Muscle layer of colon (tissue), 2 donors: ENCODE data around the gene PDX1.

Source experiments
- H3K27ac ChIP-seq: one replicate; pipeline ENCODE4 v1.7.0; 2013; ENCODE audit warnings: low read depth, mild to moderate bottlenecking, low read length, moderate library complexity
- H3K27me3 ChIP-seq, 2 donors: one replicate each; pipeline ENCODE4 v1.7.0; 2013; ENCODE audit warnings: low read length in 2 of 2, mild to moderate bottlenecking in 2 of 2; ENCODE audit not compliant: insufficient read depth in 2 of 2, control insufficient read depth in 1 of 2
- H3K36me3 ChIP-seq: one replicate; pipeline ENCODE4 v1.7.0; 2013; ENCODE audit warnings: mild to moderate bottlenecking, low read length; ENCODE audit not compliant: insufficient read depth
- H3K4me1 ChIP-seq: one replicate; pipeline ENCODE4 v1.7.0; 2013; ENCODE audit warnings: mild to moderate bottlenecking, low read length; ENCODE audit not compliant: insufficient read depth
- H3K4me3 ChIP-seq, 2 donors: one replicate each; pipeline ENCODE4 v1.7.0; 2013; ENCODE audit warnings: low read length in 2 of 2, low read depth in 1 of 2, mild to moderate bottlenecking in 1 of 2, moderate library complexity in 1 of 2
- H3K9ac ChIP-seq: one replicate; pipeline ENCODE4 v1.7.0; 2013; ENCODE audit warnings: low read length
- H3K9me3 ChIP-seq: one replicate; pipeline ENCODE4 v1.7.0; 2013; ENCODE audit warnings: mild to moderate bottlenecking, low read length
- donor health status: abdominal sarcoma.
- donor health status: Adenocarcinoma of cecum.

The PDX1 gene

DNA sequence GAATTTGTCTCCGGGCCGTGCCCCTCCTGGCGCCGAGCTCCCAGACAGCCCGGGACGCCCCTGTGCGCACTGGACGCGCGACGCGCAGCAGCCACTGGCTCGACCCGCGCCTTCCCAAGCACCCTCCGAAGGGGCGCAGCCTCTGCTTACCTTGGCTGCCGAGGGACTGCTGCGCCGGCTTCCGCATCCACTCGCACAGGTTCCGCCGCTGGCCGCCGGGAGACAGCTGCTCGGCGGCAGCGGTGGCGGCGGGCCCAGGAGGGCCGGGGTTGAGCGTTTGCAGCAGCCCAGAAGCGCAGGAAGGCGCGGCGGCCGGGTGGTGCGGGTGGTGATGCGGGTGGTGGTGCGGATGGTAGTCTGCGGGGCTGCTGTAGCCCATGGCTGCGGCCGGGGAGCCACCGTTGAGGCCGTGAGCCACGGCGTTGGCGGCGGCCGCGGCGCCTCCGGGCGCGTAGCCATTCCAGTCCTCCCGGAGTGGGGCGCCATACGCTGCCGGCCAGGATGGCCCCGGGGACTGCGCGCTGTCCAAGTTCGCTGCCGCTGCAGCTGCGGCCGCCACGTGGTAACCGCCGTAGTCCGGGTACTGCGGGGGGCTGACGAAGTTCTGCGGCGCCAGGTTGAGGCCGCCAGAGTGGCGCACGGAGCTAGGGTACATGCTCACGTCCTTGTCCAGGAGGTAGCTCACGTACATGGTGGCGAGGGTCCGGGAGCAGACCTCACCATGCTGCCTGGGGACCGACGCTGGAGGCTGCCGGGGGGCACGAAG, 48.7 kb downstream of the PDX1 start:
- no peak overlapping the region for H3K4me3 ChIP-seq
- no peaks in the 10 kb centered on the region for H3K4me1 ChIP-seq
- H3K9me3 ChIP-seq, result no peaks in the 10 kb centered on the region
- H3K9ac ChIP-seq, result no peak overlapping the region
- H3K36me3 ChIP-seq, result no peaks in the 10 kb centered on the region
- H3K27me3 ChIP-seq, result peaks cover 34 to 84% of the 10 kb centered on the region in 2 donors
- no peak overlapping the region for H3K27ac ChIP-seq

GRCh38 chr13:27969082-27969865, 49.5 kb downstream of the PDX1 start, which contains the start of gene CDX2:
Gene CDX2 (minus strand): TSS chr13:27969315. CDS start chr13:27969006, 309 bp downstream.
- no peaks in the 10 kb centered on the region for H3K4me1 ChIP-seq
- no peaks in the 10 kb centered on the region for H3K9me3 ChIP-seq
- no peak within 1 kb of the TSS for H3K9ac ChIP-seq
- H3K27me3 ChIP-seq, result peaks cover 38 to 78% of the 10 kb centered on the region in 2 donors
- H3K27ac ChIP-seq, result no peak within 1 kb of the TSS
- H3K36me3 ChIP-seq, result no peaks in the 10 kb centered on the region
- no peak within 1 kb of the TSS for H3K4me3 ChIP-seq

- no peaks in the 10 kb centered on the region for H3K36me3 ChIP-seq
- H3K4me3 ChIP-seq, result no peak overlapping the region
- no peak overlapping the region for H3K27ac ChIP-seq
- peaks cover 41 to 75% of the 10 kb centered on the region in 2 donors for H3K27me3 ChIP-seq
- H3K9ac ChIP-seq, result no peak overlapping the region
- no peaks in the 10 kb centered on the region for H3K9me3 ChIP-seq
- no peaks in the 10 kb centered on the region for H3K4me1 ChIP-seq
These were observed 50.0 kb downstream of the PDX1 start for GRCh38 chr13:27969866-27970229.

DNA sequence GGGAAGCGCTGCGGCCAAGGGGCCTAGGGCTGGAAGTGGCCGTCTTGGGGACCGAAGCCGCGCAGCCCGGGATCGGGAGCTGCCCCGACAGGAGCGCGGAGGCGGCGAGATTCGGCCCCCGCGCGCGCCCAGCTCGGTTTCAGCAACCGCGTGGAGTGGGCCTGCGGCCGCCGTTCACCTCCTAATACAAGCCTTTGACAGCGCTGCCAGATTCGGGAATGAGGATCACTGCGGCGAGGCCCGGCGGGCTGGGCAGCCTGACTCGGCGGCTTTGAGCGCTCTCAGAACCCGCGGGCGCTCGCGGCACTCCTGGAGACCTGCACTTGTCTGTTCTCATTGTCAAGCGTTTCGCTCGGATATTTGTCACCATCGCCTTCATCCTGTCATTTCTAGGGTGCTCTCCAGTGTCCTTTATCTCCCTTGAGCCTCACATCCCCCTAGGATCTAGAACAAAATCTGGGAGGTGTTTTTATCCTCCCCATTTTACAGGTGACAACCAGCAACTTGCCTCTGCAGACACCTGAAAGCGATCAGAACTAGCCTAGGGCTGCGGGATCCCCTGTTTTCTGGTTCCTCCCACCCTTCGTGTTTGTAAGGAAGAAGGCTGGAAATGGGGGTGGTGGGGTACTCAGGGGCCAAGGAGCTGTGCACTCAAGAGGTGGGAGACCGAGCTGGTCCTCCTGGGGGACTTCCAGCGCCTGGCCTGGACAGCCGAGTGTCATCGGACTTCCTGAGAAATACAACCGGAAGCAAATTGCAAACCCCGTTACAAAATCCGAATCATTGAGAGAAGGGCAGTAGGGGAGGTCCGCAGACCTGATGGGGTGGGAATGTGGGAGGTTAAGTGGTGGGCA, 50.8 kb downstream of the PDX1 start:
- H3K4me1 ChIP-seq, result no peaks in the 10 kb centered on the region
- H3K4me3 ChIP-seq, result no peak overlapping the region
- H3K9ac ChIP-seq, result no peak overlapping the region
- no peaks in the 10 kb centered on the region for H3K36me3 ChIP-seq
- peaks cover 39 to 75% of the 10 kb centered on the region in 2 donors for H3K27me3 ChIP-seq
- no peak overlapping the region for H3K27ac ChIP-seq
- H3K9me3 ChIP-seq, result no peaks in the 10 kb centered on the region

- H3K4me3 ChIP-seq, result no peak overlapping the region
- H3K9me3 ChIP-seq, result no peaks in the 10 kb centered on the region
- no peak overlapping the region for H3K27ac ChIP-seq
- peaks cover 39 to 75% of the 10 kb centered on the region in 2 donors for H3K27me3 ChIP-seq
- H3K4me1 ChIP-seq, result no peaks in the 10 kb centered on the region
- no peak overlapping the region for H3K9ac ChIP-seq
- H3K36me3 ChIP-seq, result no peaks in the 10 kb centered on the region
These were observed 51.4 kb downstream of the PDX1 start for GRCh38 chr13:27971236-27971645.

DNA sequence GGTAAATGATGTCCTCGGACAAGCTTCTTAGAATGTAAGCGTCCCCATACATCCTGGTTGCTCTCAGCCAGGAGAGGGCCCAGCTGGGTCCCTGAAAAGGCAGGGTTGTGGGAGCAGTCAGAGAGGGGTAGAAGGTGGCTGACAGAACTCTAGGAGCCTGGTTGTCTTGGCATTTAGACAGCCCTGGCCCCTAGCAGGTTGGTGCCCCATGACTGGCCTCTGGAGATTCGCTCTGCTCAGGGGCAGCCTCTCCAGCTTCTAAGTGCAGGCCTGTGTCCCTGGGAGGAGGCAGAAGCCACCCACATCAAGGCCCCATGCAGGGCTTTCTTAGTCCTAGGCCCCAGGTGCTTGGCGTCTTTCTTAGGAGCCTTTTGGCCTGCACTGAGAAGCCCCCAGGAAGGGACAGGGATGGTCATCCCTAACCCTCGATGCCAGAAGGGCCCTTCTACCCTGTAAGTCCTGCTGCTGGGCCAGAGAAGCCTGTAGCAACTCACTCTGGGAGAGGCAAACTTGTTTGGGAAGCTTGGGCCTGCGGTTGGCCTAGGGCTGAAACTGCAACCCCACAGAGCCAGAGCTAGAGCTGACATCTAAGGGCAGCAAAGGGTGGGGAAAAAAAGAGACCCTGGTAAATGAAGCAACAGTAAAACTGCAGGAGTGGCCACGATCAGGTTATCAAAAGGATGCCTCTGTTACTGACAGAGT, 52.1 kb downstream of the PDX1 start:
- Histone ChIP-seq H3K27me3 (peaks cover 43 to 74% of the 10 kb centered on the region in 2 donors), H3K4me1 (no peaks in the 10 kb centered on the region), H3K9ac (no peak overlapping the region), H3K27ac (no peak overlapping the region), H3K36me3 (no peaks in the 10 kb centered on the region), H3K9me3 (no peaks in the 10 kb centered on the region), H3K4me3 (no peak overlapping the region)

DNA sequence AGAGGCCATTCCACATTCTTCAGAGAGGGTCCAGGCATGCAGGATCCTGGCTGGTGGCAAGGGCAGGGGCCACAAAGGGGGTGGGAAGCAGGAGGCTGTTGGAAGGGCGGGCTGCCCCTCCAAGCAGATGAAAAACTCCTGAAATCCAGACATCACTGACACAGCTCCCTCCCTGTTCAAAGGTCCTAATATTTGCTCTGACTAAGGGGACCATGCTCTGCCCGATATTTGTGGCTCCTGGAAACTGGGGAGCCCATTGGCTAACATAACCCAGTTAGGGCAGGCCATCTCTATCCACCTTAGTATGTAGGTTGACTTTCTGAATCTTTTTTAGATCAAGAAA, 52.6 kb downstream of the PDX1 start:
- H3K36me3 ChIP-seq, result no peaks in the 10 kb centered on the region
- H3K4me1 ChIP-seq, result no peaks in the 10 kb centered on the region
- no peak overlapping the region for H3K4me3 ChIP-seq
- H3K27me3 ChIP-seq, result peaks cover 38 to 73% of the 10 kb centered on the region in 2 donors
- no peak overlapping the region for H3K27ac ChIP-seq
- no peak overlapping the region for H3K9ac ChIP-seq
- no peaks in the 10 kb centered on the region for H3K9me3 ChIP-seq

DNA sequence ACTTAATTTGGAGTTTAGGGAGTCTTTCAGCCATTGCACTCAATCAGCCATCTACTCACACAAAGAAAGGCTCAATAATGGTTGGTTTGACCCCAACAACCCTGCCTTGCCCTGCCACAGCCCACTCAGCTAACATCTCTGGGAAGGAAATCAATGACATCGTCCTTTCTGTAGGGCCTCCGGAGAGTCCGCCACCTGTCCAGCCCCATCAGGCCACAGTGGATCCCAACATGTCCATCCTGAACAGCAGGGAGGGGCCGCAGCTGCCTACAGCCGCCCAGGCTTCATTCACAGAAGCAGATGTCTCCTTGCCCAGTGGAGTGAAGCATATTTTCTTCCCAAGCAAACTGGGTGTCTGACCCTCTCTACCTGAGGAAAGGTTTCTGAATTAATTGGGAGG, 53.5 kb downstream of the PDX1 start:
- peaks cover 30 to 73% of the 10 kb centered on the region in 2 donors for H3K27me3 ChIP-seq
- no peaks in the 10 kb centered on the region for H3K4me1 ChIP-seq
- H3K27ac ChIP-seq, result no peak overlapping the region
- H3K9ac ChIP-seq, result no peak overlapping the region
- no peaks in the 10 kb centered on the region for H3K36me3 ChIP-seq
- H3K4me3 ChIP-seq, result no peak overlapping the region
- no peaks in the 10 kb centered on the region for H3K9me3 ChIP-seq

DNA sequence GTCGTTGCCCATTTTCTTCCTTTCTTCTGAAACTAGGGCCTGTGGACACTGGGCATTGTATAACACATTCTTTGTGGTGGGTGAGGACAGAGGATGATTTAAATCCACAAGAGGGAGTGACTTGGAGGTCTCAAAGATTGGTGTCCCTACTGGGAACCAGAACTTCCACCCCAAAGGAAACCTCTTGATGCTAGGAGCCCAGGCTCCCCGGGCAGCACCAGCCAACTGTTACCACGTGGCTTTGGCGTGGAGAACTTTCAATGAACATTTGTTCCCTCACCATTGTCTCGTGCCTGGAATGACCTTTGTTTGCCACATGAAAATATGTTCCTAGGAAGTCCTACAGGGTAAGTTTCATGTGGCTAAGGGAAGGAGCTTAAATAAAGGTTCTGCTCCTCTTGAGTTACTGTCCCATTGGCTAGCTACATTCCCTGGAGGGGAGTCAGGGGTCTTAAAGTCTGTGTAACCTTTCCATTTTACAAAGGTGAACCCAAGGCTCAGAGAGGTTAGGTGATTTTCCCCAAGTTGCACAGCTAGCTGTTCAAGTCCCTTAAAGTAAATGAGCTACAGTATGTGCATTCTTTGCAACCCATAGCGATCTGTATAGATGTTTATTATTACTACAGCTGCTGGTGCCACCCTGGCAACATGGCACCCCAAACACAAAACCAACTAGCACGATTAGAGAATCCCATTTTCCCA, 54.3 kb downstream of the PDX1 start:
- Histone ChIP-seq H3K4me3 (no peak overlapping the region), H3K9me3 (no peaks in the 10 kb centered on the region), H3K27me3 (peaks cover 29 to 72% of the 10 kb centered on the region in 2 donors), H3K4me1 (peaks cover 3% of the 10 kb centered on the region), H3K9ac (no peak overlapping the region), H3K36me3 (no peaks in the 10 kb centered on the region), H3K27ac (no peak overlapping the region)
